Stimulated activated CD4-positive, alpha-beta T cell treated with anti-CD3 and anti-CD28 coated beads, Interleukin-4, amount 100 ng/mL, for 48 hours (primary cell): Measurements from ENCODE around the gene CLDN24.

Source experiments
- DNase-seq, 2 donors: peaks; one replicate each; pipeline ENCODE4 v3.0.0-alpha.2; 2020; ENCODE audit warnings: low read depth in 2 of 2

The CLDN24 gene

GRCh38 chr4:183284965-183285364 is 37.3 kb downstream of the CLDN24 start:
- DNase-seq: no peak

GRCh38 chr4:183284258-183284785 is 37.9 kb downstream of the CLDN24 start:
- no peak for DNase-seq

- no peak for DNase-seq
These were observed 46.1 kb downstream of the CLDN24 start for GRCh38 chr4:183276106-183276505.

- no peak for DNase-seq
These were observed 49.8 kb downstream of the CLDN24 start for GRCh38 chr4:183272384-183272783.
